Stimulated activated effector memory CD8-positive, alpha-beta T cell treated with anti-CD3 and anti-CD28 coated beads, Interleukin-12 subunit alpha, Interleukin-12 subunit beta, amount 100 ng/mL, for 72 hours (primary cell): ENCODE results near the gene ZFC3H1.
A peak's percentile ranks its signal among the peaks of the same experiment; 100 is the strongest.

Experiments
- ATAC-seq: fragments of 150-1000 bp; cut with Tn5 transposase; 2 replicates; pipeline ENCODE4 v1.10.0; 2021
- DNase-seq, 2 donors: peaks; one replicate each; pipeline ENCODE4 v3.0.0; 2021 to 2022; ENCODE audit warnings: low spot score in 2 of 2
- H3K27ac Mint-ChIP-seq: one replicate; pipeline ENCODE4 v1.8.0; 2022; ENCODE audit warnings: mild to moderate bottlenecking, mixed read lengths
- H3K36me3 Mint-ChIP-seq: one replicate; pipeline ENCODE4 v1.8.0; 2022; ENCODE audit warnings: mild to moderate bottlenecking, mixed read lengths
- H3K4me1 Mint-ChIP-seq: one replicate; pipeline ENCODE4 v1.8.0; 2022; ENCODE audit warnings: mixed read lengths
- H3K4me3 Mint-ChIP-seq: one replicate; pipeline ENCODE4 v1.8.0; 2022; ENCODE audit warnings: mild to moderate bottlenecking, mixed read lengths
- H3K9me3 Mint-ChIP-seq: one replicate; pipeline ENCODE4 v1.8.0; 2022; ENCODE audit warnings: mixed read lengths

Gene ZFC3H1

GRCh38 chr12:71656740-71657139 lies 6.9 kb downstream of the ZFC3H1 start:
- Mint-ChIP-seq H3K4me1 (peaks cover 36% of the 10 kb centered on the region), H3K9me3 (no peaks in the 10 kb centered on the region), H3K27ac (no peak overlapping the region), H3K4me3 (no peak overlapping the region), H3K36me3 (no peaks in the 10 kb centered on the region)
- no peak for ATAC-seq
- no peak for DNase-seq

DNA sequence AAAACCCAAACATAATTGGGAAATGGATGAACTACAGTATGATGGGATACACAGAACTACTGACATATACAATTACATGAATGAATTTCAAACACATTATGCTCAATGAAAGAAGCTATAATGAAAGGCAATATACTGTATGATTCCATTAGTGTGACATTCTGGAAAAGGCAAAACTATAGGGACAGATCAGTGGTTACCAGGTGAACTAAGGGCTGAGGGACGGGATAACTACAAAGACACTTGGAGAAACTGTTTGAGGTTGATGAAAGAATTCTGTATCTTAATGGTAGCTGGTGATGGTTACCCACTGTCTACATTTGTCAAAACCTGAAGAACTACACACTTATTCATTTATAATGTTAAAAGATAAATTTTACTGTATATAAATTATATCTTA lies 7.7 kb downstream of the ZFC3H1 start:
- Mint-ChIP-seq H3K27ac (no peak overlapping the region), H3K4me1 (peaks cover 33% of the 10 kb centered on the region), H3K9me3 (no peaks in the 10 kb centered on the region), H3K36me3 (no peaks in the 10 kb centered on the region), H3K4me3 (peak overlapping the region; percentile 31)
- no peak for ATAC-seq
- no peak for DNase-seq

DNA sequence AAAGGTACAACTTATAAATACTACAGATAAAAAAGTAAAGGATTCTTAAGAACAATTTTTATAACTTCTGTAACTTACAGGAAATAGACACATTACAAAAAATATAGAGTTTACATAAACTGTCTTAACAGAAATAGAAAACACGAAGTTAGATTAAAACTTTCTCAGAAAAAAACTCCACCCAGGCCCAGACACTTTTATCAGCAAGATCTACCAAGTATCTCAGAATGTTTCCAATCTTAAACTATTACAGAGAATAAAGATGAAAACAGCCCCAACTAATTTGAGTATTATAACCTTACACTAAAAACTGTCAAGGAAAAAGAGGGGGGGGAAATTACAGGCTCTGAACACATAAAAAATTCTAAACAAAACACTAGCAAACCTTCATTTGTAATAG lies 8.2 kb downstream of the ZFC3H1 start:
- DNase-seq (no peak), ATAC-seq (no peak)
- Mint-ChIP-seq H3K27ac (peak overlapping the region; percentile 47), H3K4me3 (peak overlapping the region; percentile 31), H3K9me3 (no peaks in the 10 kb centered on the region), H3K4me1 (peaks cover 33% of the 10 kb centered on the region), H3K36me3 (no peaks in the 10 kb centered on the region)

DNA sequence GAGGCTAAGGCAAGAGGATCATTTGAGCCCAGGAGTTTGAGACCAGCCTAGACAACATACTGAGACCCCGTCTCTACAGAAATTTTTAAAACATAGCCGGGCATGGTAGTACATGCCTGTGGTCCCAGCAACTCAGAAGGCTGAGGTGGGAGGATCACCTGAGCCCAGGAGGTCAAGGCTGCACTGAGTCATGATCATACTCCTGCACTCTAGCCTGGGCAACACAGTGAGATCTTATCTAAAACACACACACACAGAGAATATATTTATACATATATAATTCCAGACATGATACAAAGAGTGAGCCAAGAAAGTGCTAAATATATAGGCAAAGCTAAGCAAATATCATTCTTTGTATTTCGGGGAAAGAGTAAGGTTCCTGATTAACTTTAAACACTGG lies 9.4 kb downstream of the ZFC3H1 start:
- no peak for DNase-seq
- no peak for ATAC-seq
- H3K27ac Mint-ChIP-seq: no peak overlapping the region
- no peaks in the 10 kb centered on the region for H3K9me3 Mint-ChIP-seq
- H3K36me3 Mint-ChIP-seq: no peaks in the 10 kb centered on the region
- peaks cover 35% of the 10 kb centered on the region for H3K4me1 Mint-ChIP-seq
- H3K4me3 Mint-ChIP-seq: peak overlapping the region; percentile 31

- Mint-ChIP-seq H3K4me1 (peaks cover 29% of the 10 kb centered on the region), H3K4me3 (no peak overlapping the region), H3K9me3 (no peaks in the 10 kb centered on the region), H3K27ac (no peak overlapping the region), H3K36me3 (no peaks in the 10 kb centered on the region)
- DNase-seq (no peak), ATAC-seq (no peak)
Measured at GRCh38 chr12:71653137-71653536, 10.5 kb downstream of the ZFC3H1 start.

DNA sequence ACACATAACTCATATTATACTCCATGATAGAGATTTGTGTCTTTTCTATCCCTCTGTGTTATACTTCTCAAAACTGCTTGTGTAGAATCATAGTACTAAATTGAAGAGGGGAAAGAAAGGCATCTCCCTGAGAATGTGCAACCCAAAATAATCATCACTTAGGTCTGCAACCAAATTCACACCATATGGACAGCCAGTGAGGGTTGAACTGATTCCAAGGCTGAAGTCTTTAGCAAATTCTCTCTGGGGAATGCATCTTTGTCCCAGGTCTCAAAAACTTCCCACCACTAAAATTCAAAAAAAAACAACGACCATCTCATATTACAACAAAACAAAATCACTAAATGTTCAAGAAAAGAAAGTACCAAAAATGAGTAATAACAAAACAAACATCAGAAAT lies 11.0 kb downstream of the ZFC3H1 start:
- ATAC-seq (no peak), DNase-seq (no peak)
- peaks cover 29% of the 10 kb centered on the region for H3K4me1 Mint-ChIP-seq
- no peak overlapping the region for H3K27ac Mint-ChIP-seq
- no peaks in the 10 kb centered on the region for H3K9me3 Mint-ChIP-seq
- no peak overlapping the region for H3K4me3 Mint-ChIP-seq
- no peaks in the 10 kb centered on the region for H3K36me3 Mint-ChIP-seq

DNA sequence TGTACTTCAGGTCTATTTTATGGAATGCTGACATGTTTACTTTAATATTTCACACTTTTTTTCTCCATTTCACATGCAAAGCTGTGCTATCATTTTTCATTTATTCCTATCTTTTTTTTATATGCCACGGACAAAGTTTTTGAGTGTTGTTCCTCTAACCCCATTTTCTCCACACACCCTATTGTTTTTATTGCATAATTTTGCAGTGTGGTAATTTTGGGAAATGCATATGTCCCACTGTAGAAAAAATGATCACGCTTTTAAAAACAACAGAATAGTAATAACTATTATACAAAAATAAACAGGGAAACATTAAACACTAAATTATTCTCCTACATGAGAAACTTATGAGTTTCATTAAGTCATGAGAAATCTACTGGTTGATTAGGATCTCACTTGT lies 14.2 kb downstream of the ZFC3H1 start:
- Mint-ChIP-seq H3K36me3 (no peaks in the 10 kb centered on the region), H3K27ac (no peak overlapping the region), H3K4me1 (peaks cover 12% of the 10 kb centered on the region), H3K4me3 (no peak overlapping the region), H3K9me3 (no peaks in the 10 kb centered on the region)
- ATAC-seq: no peak
- no peak for DNase-seq

DNA sequence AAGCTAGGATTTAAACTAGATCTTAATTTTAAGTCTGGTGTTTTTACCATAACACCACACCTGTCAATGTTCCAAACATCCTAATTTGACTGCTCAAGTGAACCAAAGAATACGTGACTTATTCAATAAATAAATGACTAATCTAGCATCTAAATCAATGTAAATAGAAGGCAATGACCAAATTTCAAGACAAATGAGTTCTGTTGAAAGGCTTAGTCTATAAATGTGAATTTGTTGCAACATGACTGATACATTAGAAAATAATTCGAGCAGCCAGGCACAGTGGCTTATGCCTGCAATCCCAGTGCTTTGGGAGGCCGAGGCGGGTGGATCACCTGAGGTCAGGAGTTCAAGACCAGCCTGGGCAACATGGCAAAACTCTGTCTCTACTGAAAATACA lies 15.1 kb downstream of the ZFC3H1 start:
- ATAC-seq: no peak
- peaks cover 17% of the 10 kb centered on the region for H3K4me1 Mint-ChIP-seq
- no peak overlapping the region for H3K27ac Mint-ChIP-seq
- no peak overlapping the region for H3K4me3 Mint-ChIP-seq
- H3K9me3 Mint-ChIP-seq: no peaks in the 10 kb centered on the region
- no peaks in the 10 kb centered on the region for H3K36me3 Mint-ChIP-seq
- no peak for DNase-seq

GRCh38 chr12:71646512-71646911 lies 17.1 kb downstream of the ZFC3H1 start:
- no peaks in the 10 kb centered on the region for H3K36me3 Mint-ChIP-seq
- H3K9me3 Mint-ChIP-seq: no peaks in the 10 kb centered on the region
- DNase-seq: no peak
- no peak overlapping the region for H3K4me3 Mint-ChIP-seq
- no peak overlapping the region for H3K27ac Mint-ChIP-seq
- ATAC-seq: no peak
- H3K4me1 Mint-ChIP-seq: peaks cover 24% of the 10 kb centered on the region

DNA sequence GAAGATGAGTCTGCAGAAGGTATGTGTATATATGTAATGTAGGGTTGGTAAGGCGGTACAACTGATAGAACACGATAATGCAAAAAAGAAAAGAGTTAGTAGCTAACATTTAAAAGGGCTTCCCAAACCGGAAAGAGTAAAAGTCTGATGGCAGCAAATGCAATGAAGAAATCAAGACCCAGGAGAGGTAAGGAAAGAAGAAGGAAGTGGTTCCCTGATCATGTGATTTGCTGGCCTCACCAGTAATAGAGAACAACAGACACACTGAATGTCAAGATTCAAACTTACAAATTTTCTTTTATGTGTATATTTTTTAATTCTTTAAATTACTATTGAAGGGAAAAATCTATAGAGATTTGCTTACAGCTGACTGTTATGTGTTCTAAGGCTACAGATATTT lies 18.4 kb downstream of the ZFC3H1 start:
- no peak overlapping the region for H3K4me3 Mint-ChIP-seq
- DNase-seq: no peak
- no peak overlapping the region for H3K27ac Mint-ChIP-seq
- no peak for ATAC-seq
- no peaks in the 10 kb centered on the region for H3K36me3 Mint-ChIP-seq
- H3K9me3 Mint-ChIP-seq: no peaks in the 10 kb centered on the region
- peaks cover 26% of the 10 kb centered on the region for H3K4me1 Mint-ChIP-seq

DNA sequence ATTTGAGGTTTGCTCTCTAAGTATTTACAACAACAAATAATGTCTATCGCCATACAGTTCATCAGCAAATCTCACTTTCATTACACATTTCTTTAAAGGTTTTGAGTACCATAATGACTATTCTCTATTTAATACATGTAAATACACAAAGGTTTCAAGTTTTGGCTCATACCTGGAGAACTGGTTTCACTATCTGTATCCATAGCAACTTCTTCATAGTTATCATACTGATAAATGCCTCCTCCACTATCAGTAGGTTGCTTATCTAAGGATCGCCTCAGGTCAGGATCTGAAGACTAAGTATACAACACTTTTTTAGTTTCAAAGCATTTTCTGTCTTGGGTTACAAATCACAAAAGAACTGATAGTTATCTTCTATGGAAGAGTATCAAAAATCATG lies 21.4 kb downstream of the ZFC3H1 start:
- Mint-ChIP-seq H3K4me3 (no peak overlapping the region), H3K9me3 (no peaks in the 10 kb centered on the region), H3K4me1 (peaks cover 29% of the 10 kb centered on the region), H3K27ac (peak overlapping the region; percentile 74), H3K36me3 (no peaks in the 10 kb centered on the region)
- peak; percentile 93 for ATAC-seq
- DNase-seq: no peak

DNA sequence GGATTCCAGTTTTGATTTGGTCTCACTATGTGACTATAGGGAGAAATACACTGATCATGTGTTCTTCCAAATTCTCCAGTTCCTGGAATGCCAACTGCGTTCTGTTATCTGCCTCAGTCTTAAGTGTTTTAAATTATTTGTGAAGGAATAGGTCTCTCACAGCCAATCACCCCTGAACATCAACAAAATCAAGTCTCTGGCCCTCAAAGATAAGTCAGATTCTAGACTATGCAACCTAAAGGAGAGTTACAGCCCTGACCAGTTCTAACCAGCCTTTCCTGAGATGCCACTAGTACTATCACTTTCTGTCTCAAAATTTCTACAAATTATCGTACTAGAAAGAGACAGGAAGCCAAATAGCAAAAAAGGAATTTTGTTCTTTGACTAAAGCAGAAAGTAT lies 22.3 kb downstream of the ZFC3H1 start:
- no peak overlapping the region for H3K4me3 Mint-ChIP-seq
- H3K9me3 Mint-ChIP-seq: no peaks in the 10 kb centered on the region
- H3K36me3 Mint-ChIP-seq: no peaks in the 10 kb centered on the region
- ATAC-seq: no peak
- DNase-seq: no peak
- H3K4me1 Mint-ChIP-seq: peaks cover 35% of the 10 kb centered on the region
- H3K27ac Mint-ChIP-seq: peak overlapping the region; percentile 74

DNA sequence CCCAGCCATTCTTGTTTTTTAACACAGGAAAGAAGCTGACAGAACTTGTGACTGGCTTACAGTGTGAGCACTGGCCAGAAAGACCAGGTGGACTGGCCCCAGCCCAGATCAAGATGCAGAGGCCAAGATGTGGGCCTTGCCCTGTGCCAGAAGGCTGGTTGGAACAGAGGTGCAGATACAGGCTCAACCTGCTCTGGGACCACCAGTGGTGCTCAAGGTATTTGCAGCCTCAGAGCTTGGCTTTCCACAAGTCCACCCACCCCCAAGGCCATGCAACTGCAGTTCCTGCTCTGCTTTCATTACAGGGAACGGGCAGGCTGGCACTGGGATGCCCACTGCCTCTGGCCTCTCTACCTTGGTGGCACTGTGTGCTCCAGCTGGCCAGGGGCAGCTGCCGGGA lies 23.3 kb downstream of the ZFC3H1 start:
- H3K4me1 Mint-ChIP-seq: peaks cover 35% of the 10 kb centered on the region
- H3K9me3 Mint-ChIP-seq: no peaks in the 10 kb centered on the region
- ATAC-seq (no peak), DNase-seq (no peak)
- peak overlapping the region; percentile 37 for H3K27ac Mint-ChIP-seq
- H3K4me3 Mint-ChIP-seq: no peak overlapping the region
- no peaks in the 10 kb centered on the region for H3K36me3 Mint-ChIP-seq

DNA sequence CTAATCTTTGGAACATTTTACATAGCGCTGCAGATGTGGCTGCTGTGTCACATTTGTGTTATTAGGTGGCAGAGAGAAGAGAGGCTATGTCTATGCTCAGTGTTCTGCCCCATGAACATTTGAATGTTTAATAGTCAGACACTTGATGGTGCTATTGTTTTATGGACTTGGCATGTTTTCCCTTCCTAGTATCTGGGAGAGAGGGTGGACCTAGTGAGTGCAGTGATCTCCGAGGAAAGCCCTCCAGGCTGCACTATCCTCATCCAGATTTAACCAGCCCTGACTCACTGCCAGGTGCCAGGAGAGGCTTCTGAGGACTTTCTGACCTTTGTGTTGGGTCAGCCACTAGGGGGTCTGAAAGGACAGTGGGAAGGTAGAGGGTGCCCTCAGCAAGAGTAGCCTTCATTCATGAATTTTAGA lies 24.3 kb downstream of the ZFC3H1 start:
- H3K9me3 Mint-ChIP-seq: no peaks in the 10 kb centered on the region
- no peak overlapping the region for H3K4me3 Mint-ChIP-seq
- H3K27ac Mint-ChIP-seq: peak overlapping the region; percentile 37
- no peaks in the 10 kb centered on the region for H3K36me3 Mint-ChIP-seq
- H3K4me1 Mint-ChIP-seq: peaks cover 35% of the 10 kb centered on the region
- DNase-seq (no peak), ATAC-seq (peak; percentile 79)

DNA sequence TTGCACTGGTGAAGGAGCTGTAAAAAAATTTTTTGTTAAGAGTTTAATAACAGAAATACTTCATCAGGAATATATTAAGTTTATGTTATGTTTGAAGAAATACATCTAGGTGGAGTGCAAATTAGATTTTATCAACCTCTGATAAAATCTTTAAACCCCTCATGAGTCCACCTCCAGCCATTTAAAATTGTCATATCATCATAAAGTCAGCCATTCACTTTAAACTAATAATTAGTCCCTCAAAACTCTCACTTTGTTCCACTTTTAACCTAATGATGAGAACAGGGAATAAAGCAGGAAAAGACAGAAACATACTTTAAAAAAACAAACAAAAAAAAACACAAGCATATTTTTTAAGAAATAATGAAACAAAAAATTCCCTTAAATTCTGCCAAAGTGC lies 25.1 kb downstream of the ZFC3H1 start:
- ATAC-seq (no peak), DNase-seq (no peak)

DNA sequence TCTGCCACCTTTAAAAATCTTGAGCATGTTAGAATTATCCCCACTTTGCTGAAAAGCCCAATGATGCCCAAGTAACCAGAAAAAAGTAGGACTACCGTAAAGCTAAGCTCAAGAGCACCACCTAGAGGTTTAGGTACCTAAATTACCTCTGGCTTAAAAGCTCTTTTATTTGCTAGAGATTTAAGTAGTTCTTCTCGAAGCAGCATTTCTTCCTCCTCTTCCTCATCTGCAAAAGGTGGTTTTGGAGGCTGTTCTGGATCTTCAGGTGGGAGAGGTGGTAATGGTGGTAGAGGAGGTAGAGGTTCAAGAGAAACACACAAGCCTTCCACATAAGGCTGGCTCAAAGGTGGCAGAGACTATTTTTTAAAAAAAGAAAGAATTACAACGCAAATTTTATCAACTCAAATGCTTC lies 26.9 kb downstream of the ZFC3H1 start:
- H3K36me3 Mint-ChIP-seq: no peaks in the 10 kb centered on the region
- DNase-seq: no peak
- H3K27ac Mint-ChIP-seq: peak overlapping the region; percentile 83

More for the DNA sequence above, 25.1 kb downstream of the ZFC3H1 start:
- no peak overlapping the region for H3K4me3 Mint-ChIP-seq
- no peak overlapping the region for H3K27ac Mint-ChIP-seq
- H3K9me3 Mint-ChIP-seq: no peaks in the 10 kb centered on the region
- H3K36me3 Mint-ChIP-seq: no peaks in the 10 kb centered on the region
- peaks cover 27% of the 10 kb centered on the region for H3K4me1 Mint-ChIP-seq

DNA sequence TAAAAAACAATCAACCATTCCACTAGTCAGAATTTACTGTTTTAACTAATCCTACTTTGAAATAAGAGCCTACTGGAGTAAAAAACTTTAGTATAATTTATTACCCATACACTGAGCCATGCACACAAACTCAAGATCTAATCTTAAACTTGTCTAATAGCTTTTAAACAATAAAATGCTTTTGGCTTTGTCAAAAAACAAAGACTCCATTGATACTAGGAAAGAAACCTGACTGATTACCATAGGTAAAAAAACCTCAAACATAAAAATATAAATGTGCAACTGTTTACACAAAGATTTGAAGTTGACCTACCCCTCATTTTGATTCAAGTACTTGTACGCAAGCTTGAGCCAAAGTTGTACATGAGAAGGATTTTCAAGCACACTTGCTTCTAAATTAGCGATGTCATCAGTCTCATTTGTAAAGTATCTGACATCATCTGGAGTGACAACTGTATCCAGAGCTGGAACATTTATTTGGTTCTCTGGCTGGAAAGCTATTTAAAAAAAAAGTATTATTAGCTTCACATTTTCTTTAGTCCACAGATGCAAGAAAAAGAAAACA lies 36.1 kb downstream of the ZFC3H1 start:
- H3K4me3 Mint-ChIP-seq: no peak overlapping the region
- H3K4me1 Mint-ChIP-seq: no peaks in the 10 kb centered on the region
- ATAC-seq (no peak), DNase-seq (no peak)
- H3K9me3 Mint-ChIP-seq: no peaks in the 10 kb centered on the region
- no peak overlapping the region for H3K27ac Mint-ChIP-seq
- H3K36me3 Mint-ChIP-seq: no peaks in the 10 kb centered on the region

More for the DNA sequence above, 26.9 kb downstream of the ZFC3H1 start:
- no peak overlapping the region for H3K4me3 Mint-ChIP-seq
- H3K9me3 Mint-ChIP-seq: no peaks in the 10 kb centered on the region
- peak; percentile 45 for ATAC-seq
- peaks cover 22% of the 10 kb centered on the region for H3K4me1 Mint-ChIP-seq
